Left colon (tissue), 2 donors: Measurements from ENCODE around the gene DHRS3. TPM values are rescaled to one million over a fixed set of nuclear protein-coding genes. Genes with fewer than 3 reads are reported as not detected.
"Not testable (repeated sequence)": the region's sequence is repeated elsewhere in the genome, so short reads cannot be mapped to it uniquely, and the experiment has no call there.

Source experiments
- ATAC-seq: fragments of 200-7000 bp; cut with Tn5 transposase; one replicate; pipeline ENCODE4 v1.9.1; 2020; ENCODE audit warnings: mild to moderate bottlenecking, moderate library complexity
- DNase-seq, 2 donors: peaks; one replicate each; pipeline ENCODE4 v3.0.0-alpha.2; 2020
- intact Hi-C, 2 donors: fragments of 100-400 bp; cut with DNase I in 1 of 2; cut with micrococcal nuclease in 1 of 2; formaldehyde crosslinking; loops; one replicate each; pipeline versions ENCODE4 v1.11.2 to v1.14.0; 2022; cut with DNase I, micrococcal nuclease
- long read RNA-seq: library from polyadenylated mRNA; unstranded; transcript quantifications from one replicate; pipeline ENCODE4 v2.0.0, GENCODE V29; 2021
- total RNA-seq, 2 donors: library from RNA; stranded (reverse); fragmentation: NEBNext Ultra II Directional; extraction: Animal tissue kit (Norgen Biotek cat#: 25700); gene quantifications; one replicate each; pipeline ENCODE4 v1.2.1, GENCODE V29; 2021
- donor health status: DM: no; HTN: no; CAD: no.
- donor health status: DM: yes; HTN: yes; CAD: no.

Gene DHRS3
- total RNA-seq, result 100 to 1,000 TPM in 1 of 2 donors, 10 to 100 TPM in 1; 73.2 to 106 TPM
- long read RNA-seq, transcript DHRS3-204 (6 exons, 1,722 nt), result major isoform, 44 of 56 reads
- long read RNA-seq, partial matches to known transcripts, result 3 of 56 reads
- long read RNA-seq, other reads (novel, unspliced or antisense), result 9 of 56 reads

- ATAC-seq (peak; percentile 55), DNase-seq (peak; percentile 82 to 84)
- intact Hi-C loops, result loop anchor here in 1 of 2 donors (5.0 kb wide), 1 partner anchor 211 kb away; no protein-coding TSS in a partner anchor
Measured at GRCh38 chr1:12617901-12618660, at the start of gene DHRS3. Gene DHRS3, minus strand, starts transcription at chr1:12618210. Its CDS starts 862 bp downstream, at chr1:12617348.

GRCh38 chr1:12666141-12666735 is 48.2 kb upstream of the DHRS3 start:
- no peak for DNase-seq
- intact Hi-C loops, result no loop called here
- no peak for ATAC-seq

- DNase-seq (no peak), ATAC-seq (no peak)
- intact Hi-C loops, result no loop called here
Measured at GRCh38 chr1:12665511-12665910, 47.5 kb upstream of the DHRS3 start.

- DNase-seq, result no peak
- no peak for ATAC-seq
- intact Hi-C loops, result no loop called here
Measured at GRCh38 chr1:12662556-12662955, 44.5 kb upstream of the DHRS3 start.

GRCh38 chr1:12661606-12662219 is 43.7 kb upstream of the DHRS3 start:
- DNase-seq (no peak), ATAC-seq (no peak)
- intact Hi-C loops, result no loop called here

- intact Hi-C loops, result loop anchor here (5.0 to 10.0 kb wide), 2 partner anchors 344 to 346 kb away; no protein-coding TSS in a partner anchor
Measured at GRCh38 chr1:12658531-12659453, 40.8 kb upstream of the DHRS3 start.

GRCh38 chr1:12657885-12658512 is 40.0 kb upstream of the DHRS3 start:
- intact Hi-C loops, result loop anchor here (5.0 to 10.0 kb wide), 2 partner anchors 343 to 346 kb away; no protein-coding TSS in a partner anchor
- DNase-seq, result not testable (repeated sequence)

More at GRCh38 chr1:12658531-12659453, 40.8 kb upstream of the DHRS3 start:
- DNase-seq, result peak; percentile 54 to 68
- ATAC-seq, result peak; percentile 91

GRCh38 chr1:12657060-12657884 is 39.3 kb upstream of the DHRS3 start:
- intact Hi-C loops, result loop anchor here (5.0 to 10.0 kb wide), 2 partner anchors 342 to 345 kb away; no protein-coding TSS in a partner anchor
- ATAC-seq (no peak), DNase-seq (no peak)

More at GRCh38 chr1:12657885-12658512, 40.0 kb upstream of the DHRS3 start:
- ATAC-seq, result not testable (repeated sequence)

GRCh38 chr1:12656575-12656974 is 38.6 kb upstream of the DHRS3 start:
- intact Hi-C loops, result loop anchor here (5.0 to 10.0 kb wide), 2 partner anchors 342 to 344 kb away; no protein-coding TSS in a partner anchor
- ATAC-seq (no peak), DNase-seq (no peak)

- intact Hi-C loops, result loop anchor here (5.0 to 10.0 kb wide), 2 partner anchors 340 to 342 kb away; no protein-coding TSS in a partner anchor
- peak; percentile 56 for ATAC-seq
- peak in 1 of 2 donors; percentile 26 for DNase-seq
Measured at GRCh38 chr1:12654657-12655056, 36.6 kb upstream of the DHRS3 start.

- ATAC-seq (peak; percentile 24), DNase-seq (no peak)
- intact Hi-C loops, result loop anchor here in 1 of 2 donors (10.0 kb wide), 1 partner anchor 339 kb away; no protein-coding TSS in a partner anchor
Measured at GRCh38 chr1:12654004-12654567, 36.1 kb upstream of the DHRS3 start.

GRCh38 chr1:12649971-12650421 is 32.0 kb upstream of the DHRS3 start:
- no peak for ATAC-seq
- intact Hi-C loops, result loop anchor here in 1 of 2 donors (10.0 kb wide), 1 partner anchor 335 kb away; no protein-coding TSS in a partner anchor
- DNase-seq, result no peak

- intact Hi-C loops, result no loop called here
- DNase-seq, result no peak
- ATAC-seq, result no peak
Measured at GRCh38 chr1:12648741-12649140, 30.7 kb upstream of the DHRS3 start.

GRCh38 chr1:12645401-12645800 is 27.4 kb upstream of the DHRS3 start:
- DNase-seq, ATAC-seq, intact Hi-C loops: not testable (repeated sequence)

GRCh38 chr1:12644829-12645228 is 26.8 kb upstream of the DHRS3 start:
- no peak for ATAC-seq
- intact Hi-C loops, result no loop called here
- no peak for DNase-seq

GRCh38 chr1:12644237-12644636 is 26.2 kb upstream of the DHRS3 start:
- ATAC-seq (no peak), DNase-seq (no peak)
- intact Hi-C loops, result no loop called here
